Muscle of leg (tissue), 16 donors: ENCODE results near the gene SHD. TPM values are rescaled to one million over a fixed set of nuclear protein-coding genes. Genes with fewer than 3 reads are reported as not detected.
"Not testable (repeated sequence)": the region's sequence is repeated elsewhere in the genome, so short reads cannot be mapped to it uniquely, and the experiment has no call there.

ENCODE experiments used
- DNase-seq: peaks from one replicate; pipeline ENCODE4 v3.0.0; 2013
- H3K27ac ChIP-seq: one replicate; pipeline ENCODE4 v1.5.1; 2013; ENCODE audit warnings: mild to moderate bottlenecking, low read length, control low read depth
- H3K27me3 ChIP-seq: one replicate; pipeline ENCODE4 v1.6.1; 2013; ENCODE audit warnings: low read length; ENCODE audit not compliant: control insufficient read depth, insufficient read depth
- H3K36me3 ChIP-seq: one replicate; pipeline ENCODE4 v1.6.1; 2013; ENCODE audit warnings: low read length; ENCODE audit not compliant: control insufficient read depth, insufficient read depth
- H3K4me1 ChIP-seq: one replicate; pipeline ENCODE4 v1.6.1; 2013; ENCODE audit warnings: low read length; ENCODE audit not compliant: control insufficient read depth, insufficient read depth
- H3K4me3 ChIP-seq: one replicate; pipeline ENCODE4 v1.5.1; 2013; ENCODE audit warnings: low read length, control low read depth
- H3K9me3 ChIP-seq: replicated peaks from 2 replicates; pipeline ENCODE4 v1.6.1; 2013; ENCODE audit warnings: low read depth, low read length; ENCODE audit not compliant: control insufficient read depth
- WGBS: methylation state at CpG from one replicate; pipeline ENCODE4 v1.1.5; 2013; ENCODE audit warnings: missing lambda C conversion rate; ENCODE audit not compliant: insufficient coverage; 5-methylcytosine and 5-hydroxymethylcytosine counted together
- long read RNA-seq, 11 donors: transcript quantifications; one replicate each; lab custom pipeline, GENCODE V29; 2026
- polyA plus RNA-seq, 8 donors: library from polyadenylated mRNA; unstranded; fragments of 120-200 nt; gene quantifications; one replicate each; pipeline versions ENCODE4 v1.2.1 to v1.2.3, GENCODE V29; 2013; ENCODE audit warnings: inconsistent platforms in 1 of 8, low replicate concordance in 1 of 8; ENCODE audit not compliant: insufficient read length in 8 of 8, insufficient read depth in 1 of 8
- total RNA-seq: library from RNA; stranded (reverse); fragments of 120-200 nt; gene quantifications from one replicate; pipeline ENCODE4 v1.2.4, GENCODE V29; 2013

The SHD gene
- total RNA-seq, result 40.1 TPM
- 100 to 1,000 TPM in 4 of 8 donors, 10 to 100 TPM in 4; 89.5 to 139 (median 97.6) TPM for polyA plus RNA-seq
- long read RNA-seq, donor 1, transcript SHD-201 (6 exons, 2,577 nt), result major isoform, 13 of 20 reads
- long read RNA-seq, donor 1, partial matches to known transcripts, result 5 of 20 reads
- long read RNA-seq, donor 1, other reads (novel, unspliced or antisense), result 0 of 20 reads
- long read RNA-seq, donor 2, partial matches to known transcripts, result 0 of 3 reads
- long read RNA-seq, donor 2, other reads (novel, unspliced or antisense), result 0 of 3 reads
- long read RNA-seq, donor 3, transcript SHD-201 (6 exons, 2,577 nt), result major isoform, 60 of 61 reads
- long read RNA-seq, donor 3, partial matches to known transcripts, result 0 of 61 reads
- long read RNA-seq, donor 3, other reads (novel, unspliced or antisense), result 0 of 61 reads
- long read RNA-seq, donor 4, transcript SHD-201 (6 exons, 2,577 nt), result major isoform, 15 of 16 reads
- long read RNA-seq, donor 4, partial matches to known transcripts, result 0 of 16 reads
- long read RNA-seq, donor 4, other reads (novel, unspliced or antisense), result 0 of 16 reads
- long read RNA-seq, donor 5, transcript SHD-201 (6 exons, 2,577 nt), result major isoform, 63 of 66 reads
- long read RNA-seq, donor 5, partial matches to known transcripts, result 0 of 66 reads
- long read RNA-seq, donor 5, other reads (novel, unspliced or antisense), result 0 of 66 reads
- long read RNA-seq, donor 6, transcript SHD-201 (6 exons, 2,577 nt), result major isoform, 71 of 80 reads
- long read RNA-seq, donor 6, partial matches to known transcripts, result 7 of 80 reads
- long read RNA-seq, donor 6, other reads (novel, unspliced or antisense), result 0 of 80 reads
- long read RNA-seq, donor 7, transcript SHD-201 (6 exons, 2,577 nt), result major isoform, 23 of 24 reads
- long read RNA-seq, donor 7, partial matches to known transcripts, result 0 of 24 reads
- long read RNA-seq, donor 7, other reads (novel, unspliced or antisense), result 0 of 24 reads
- long read RNA-seq, donor 8, transcript SHD-201 (6 exons, 2,577 nt), result major isoform, 13 of 23 reads
- long read RNA-seq, donor 8, partial matches to known transcripts, result 8 of 23 reads
- long read RNA-seq, donor 8, other reads (novel, unspliced or antisense), result 0 of 23 reads
- long read RNA-seq, donor 9, transcript SHD-201 (6 exons, 2,577 nt), result major isoform, 13 of 15 reads
- long read RNA-seq, donor 9, partial matches to known transcripts, result 0 of 15 reads
- long read RNA-seq, donor 9, other reads (novel, unspliced or antisense), result 0 of 15 reads
- long read RNA-seq, donor 10, transcript SHD-201 (6 exons, 2,577 nt), result major isoform, 23 of 26 reads
- long read RNA-seq, donor 10, partial matches to known transcripts, result 0 of 26 reads
- long read RNA-seq, donor 10, other reads (novel, unspliced or antisense), result 0 of 26 reads
- long read RNA-seq, donor 11, transcript SHD-201 (6 exons, 2,577 nt), result major isoform, 22 of 24 reads
- long read RNA-seq, donor 11, partial matches to known transcripts, result 0 of 24 reads
- long read RNA-seq, donor 11, other reads (novel, unspliced or antisense), result 0 of 24 reads

- Histone ChIP-seq H3K9me3 (no peaks in the 10 kb centered on the region), H3K4me3 (peak within 1 kb of the TSS; percentile 64), H3K27me3 (peaks cover 32% of the 10 kb centered on the region), H3K27ac (peak within 1 kb of the TSS; percentile 93), H3K36me3 (peaks cover 7% of the 10 kb centered on the region), H3K4me1 (peaks cover 27% of the 10 kb centered on the region)
- WGBS, result 1% methylated on average over 13 of the region's 44 CpGs
- DNase-seq, result peak; percentile 86
Observed at GRCh38 chr19:4278419-4279266, at the start of gene SHD. TSS of gene SHD (plus strand) at chr19:4279266. CDS start at chr19:4280064, 798 bp downstream.

DNA sequence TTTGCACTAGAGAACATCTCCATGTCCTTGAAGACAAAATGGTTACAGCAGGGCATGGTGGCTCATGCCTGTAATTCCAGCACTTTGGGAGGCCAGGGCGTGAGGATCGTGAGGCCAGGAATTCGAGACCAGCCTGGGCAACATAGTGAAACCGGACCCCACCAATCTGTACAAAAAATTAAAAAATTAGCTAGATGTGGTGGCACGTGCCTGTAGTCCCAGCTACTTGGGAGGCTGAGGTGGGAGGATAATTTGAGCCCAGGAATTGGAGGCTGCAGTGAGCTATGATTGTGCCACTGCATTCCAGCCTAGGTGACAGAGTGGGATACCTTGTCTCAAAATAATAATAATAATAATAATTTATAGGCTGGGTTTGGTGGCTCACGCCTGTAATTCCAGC lies 48.8 kb upstream of the SHD start:
- not testable (repeated sequence) for H3K9me3 ChIP-seq, H3K27ac ChIP-seq, H3K36me3 ChIP-seq, H3K4me3 ChIP-seq, H3K27me3 ChIP-seq, DNase-seq
- peaks cover 12% of the 10 kb centered on the region for H3K4me1 ChIP-seq
- 100% methylated on average over 1 of the region's 6 CpGs for WGBS

DNA sequence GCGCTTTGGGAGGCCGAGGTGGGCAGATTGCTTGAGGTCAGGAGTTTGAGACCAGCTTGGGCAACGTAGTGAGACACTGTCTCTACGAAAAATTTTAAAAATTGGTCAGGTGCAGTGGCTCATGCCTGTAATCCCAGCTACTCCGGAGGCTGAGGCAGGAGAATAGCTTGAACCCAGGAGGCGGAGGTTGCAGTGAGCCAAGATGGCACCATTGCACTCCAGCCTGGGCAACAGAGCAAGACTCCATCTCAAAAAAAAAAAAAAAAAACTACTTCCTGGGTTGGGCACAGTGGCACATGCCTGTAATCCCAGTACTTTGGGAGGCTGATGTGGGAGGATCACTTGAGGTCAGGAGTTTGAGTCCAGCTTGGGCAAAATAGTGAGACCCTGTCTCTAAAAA lies 47.5 kb upstream of the SHD start:
- not testable (repeated sequence) for H3K4me3 ChIP-seq, H3K27ac ChIP-seq, DNase-seq, H3K9me3 ChIP-seq, H3K27me3 ChIP-seq, H3K36me3 ChIP-seq
- peaks cover 12% of the 10 kb centered on the region for H3K4me1 ChIP-seq
- WGBS, result 84% methylated on average over 5 of the region's 6 CpGs

DNA sequence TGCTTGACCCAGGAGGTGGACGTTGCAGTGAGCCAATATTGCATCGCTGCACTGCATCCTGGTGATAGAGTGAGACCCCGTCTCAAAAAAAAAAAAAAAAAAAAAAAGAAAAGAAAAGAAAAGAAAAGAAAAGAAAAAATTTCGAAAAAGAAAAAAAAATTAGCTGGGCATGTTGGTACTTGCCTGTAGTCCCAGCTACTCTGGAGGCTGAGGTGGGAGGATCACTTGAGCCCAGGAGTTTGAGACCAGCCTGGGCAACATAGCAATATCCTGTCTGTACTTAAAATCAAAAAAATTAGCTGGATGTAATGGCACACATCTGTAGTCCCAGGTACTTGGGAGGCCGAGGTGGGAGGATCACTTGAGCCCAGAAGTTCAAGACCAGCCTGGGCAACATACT lies 46.9 kb upstream of the SHD start:
- WGBS, result 83% methylated on average over 1 of the region's 5 CpGs
- not testable (repeated sequence) for H3K36me3 ChIP-seq, H3K27ac ChIP-seq, H3K27me3 ChIP-seq, H3K9me3 ChIP-seq, DNase-seq, H3K4me3 ChIP-seq
- peaks cover 12% of the 10 kb centered on the region for H3K4me1 ChIP-seq

- DNase-seq, result peak; percentile 51
- 33% methylated on average over 21 of the region's 21 CpGs for WGBS
- H3K36me3 ChIP-seq, result no peaks in the 10 kb centered on the region
Observed at GRCh38 chr19:4232614-4233281, 46.3 kb upstream of the SHD start.

DNA sequence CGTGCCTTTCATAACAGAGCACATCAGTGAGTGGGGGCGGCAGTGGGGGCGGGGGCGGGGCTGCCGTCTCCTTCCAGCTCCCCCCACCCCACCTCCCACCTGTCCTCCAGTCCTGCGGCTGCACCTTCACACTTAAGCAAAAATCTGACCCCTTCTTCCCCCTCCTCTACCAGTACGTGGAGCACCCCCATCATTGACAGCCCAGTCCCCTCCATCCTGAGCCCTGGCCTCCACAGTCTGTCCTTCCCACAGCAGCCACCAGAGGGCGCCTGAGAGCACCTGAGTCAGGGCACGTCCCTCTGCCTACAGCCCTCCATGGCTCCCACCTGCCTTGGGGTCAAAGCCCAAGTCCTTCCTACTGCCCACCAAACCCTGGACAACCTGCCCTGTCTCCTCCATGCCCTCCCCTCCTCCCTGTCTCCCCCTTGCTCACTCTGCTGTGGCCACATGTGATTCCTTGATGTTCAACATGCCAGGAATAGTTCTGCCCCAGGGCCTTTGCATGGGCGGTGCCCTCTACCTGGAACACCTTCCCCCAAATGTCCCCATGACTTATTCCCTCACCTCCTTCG lies 45.7 kb upstream of the SHD start:
- H3K4me1 ChIP-seq, result peaks cover 12% of the 10 kb centered on the region
- WGBS, result 28% methylated on average over 11 of the region's 11 CpGs
- no peak overlapping the region for H3K27ac ChIP-seq
- peak; percentile 36 for DNase-seq
- H3K4me3 ChIP-seq, result no peak overlapping the region
- H3K36me3 ChIP-seq, result no peaks in the 10 kb centered on the region
- no peaks in the 10 kb centered on the region for H3K9me3 ChIP-seq
- peaks cover 3% of the 10 kb centered on the region for H3K27me3 ChIP-seq

More at GRCh38 chr19:4232614-4233281, 46.3 kb upstream of the SHD start:
- H3K27me3 ChIP-seq, result peaks cover 3% of the 10 kb centered on the region
- no peak overlapping the region for H3K4me3 ChIP-seq
- H3K9me3 ChIP-seq, result no peaks in the 10 kb centered on the region
- H3K27ac ChIP-seq, result no peak overlapping the region
- peaks cover 12% of the 10 kb centered on the region for H3K4me1 ChIP-seq

DNA sequence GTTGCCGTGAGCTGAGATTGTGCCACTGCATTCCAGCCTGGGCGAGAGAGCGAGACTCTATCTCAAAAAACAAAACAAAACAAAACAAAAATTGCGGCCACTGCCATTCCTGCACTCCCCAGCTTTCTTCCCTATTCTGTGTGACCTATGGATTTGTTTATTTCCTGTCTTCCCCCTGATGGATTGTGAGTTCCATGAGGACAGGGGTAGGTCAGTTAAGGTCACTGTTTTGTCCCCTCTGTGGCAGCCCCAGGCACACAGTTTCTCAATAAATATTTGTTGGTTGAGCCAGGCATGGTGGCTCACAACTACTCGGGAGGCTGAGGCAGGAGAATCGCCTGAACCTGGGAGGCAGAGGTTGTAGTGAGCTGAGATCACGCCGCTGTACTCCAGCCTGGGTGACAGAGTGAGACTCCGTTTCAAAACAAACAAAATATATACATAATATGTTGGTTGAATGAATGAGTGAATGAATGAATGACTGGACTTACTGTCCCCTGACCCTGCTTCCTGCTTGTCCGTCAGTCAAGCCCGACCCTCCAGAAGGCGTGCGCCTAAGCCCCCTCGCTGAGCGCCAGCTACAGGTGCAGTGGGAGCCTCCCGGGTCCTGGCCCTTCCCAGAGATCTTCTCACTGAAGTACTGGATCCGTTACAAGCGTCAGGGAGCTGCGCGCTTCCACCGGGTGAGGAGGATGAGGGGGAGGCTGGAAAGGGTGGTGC lies 44.8 kb upstream of the SHD start:
- H3K36me3 ChIP-seq, result no peaks in the 10 kb centered on the region
- DNase-seq, result no peak
- H3K27ac ChIP-seq, result no peak overlapping the region
- H3K27me3 ChIP-seq, result no peaks in the 10 kb centered on the region
- peaks cover 8% of the 10 kb centered on the region for H3K4me1 ChIP-seq
- no peaks in the 10 kb centered on the region for H3K9me3 ChIP-seq
- WGBS, result 24% methylated on average over 11 of the region's 21 CpGs
- H3K4me3 ChIP-seq, result no peak overlapping the region

DNA sequence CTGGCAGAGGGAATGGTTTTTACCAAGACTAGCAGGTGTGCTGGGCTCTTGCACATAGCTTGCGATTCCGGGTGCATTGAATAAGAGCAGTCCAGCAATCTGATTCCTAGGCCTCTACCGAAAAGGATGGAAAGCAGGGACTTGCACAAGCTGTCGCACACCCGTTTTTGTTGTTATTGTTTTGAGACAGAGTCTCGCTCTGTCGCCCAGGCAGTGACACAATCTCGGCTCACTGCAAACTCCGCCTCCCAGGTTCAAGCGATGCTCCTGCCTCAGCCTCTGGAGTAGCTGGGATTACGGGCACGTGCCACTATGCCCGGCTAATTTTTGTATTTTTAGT lies 44.2 kb upstream of the SHD start:
- no peaks in the 10 kb centered on the region for H3K27me3 ChIP-seq
- no peak for DNase-seq

More for the DNA sequence above, 44.2 kb upstream of the SHD start:
- Histone ChIP-seq H3K4me3 (no peak overlapping the region), H3K4me1 (peaks cover 5% of the 10 kb centered on the region), H3K9me3 (no peaks in the 10 kb centered on the region), H3K36me3 (no peaks in the 10 kb centered on the region), H3K27ac (no peak overlapping the region)
- WGBS, result 58% methylated on average over 7 of the region's 13 CpGs
